Stimulated activated CD8-positive, alpha-beta memory T cell treated with anti-CD3 and anti-CD28 coated beads, Interleukin-15, amount 100 ng/mL, for 24 hours (primary cell): ENCODE results near the gene PLD1.

Source experiments
- DNase-seq: peaks from one replicate; pipeline ENCODE4 v3.0.0-alpha.2; 2020; ENCODE audit warnings: low read depth

Gene PLD1

DNA sequence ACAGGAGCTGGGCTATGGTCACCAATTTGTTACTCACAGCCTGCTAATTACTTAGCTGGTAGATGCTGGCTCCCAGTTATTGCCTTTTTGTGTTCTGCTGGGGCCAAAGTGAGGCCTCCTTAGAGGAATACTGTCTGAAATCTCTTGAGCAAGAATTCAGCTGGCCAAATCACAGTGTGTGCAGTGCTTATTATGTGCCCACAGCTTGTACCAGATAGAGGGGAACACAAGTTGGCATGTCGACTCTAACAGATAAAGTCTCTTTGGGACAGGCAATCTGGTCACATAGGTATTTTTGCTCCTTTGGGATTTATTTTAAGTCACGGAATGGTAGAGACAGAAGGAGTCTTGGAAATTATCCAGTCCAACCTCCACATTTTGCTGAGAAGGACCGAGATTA, 26.6 kb upstream of the PLD1 start:
- no peak for DNase-seq

DNA sequence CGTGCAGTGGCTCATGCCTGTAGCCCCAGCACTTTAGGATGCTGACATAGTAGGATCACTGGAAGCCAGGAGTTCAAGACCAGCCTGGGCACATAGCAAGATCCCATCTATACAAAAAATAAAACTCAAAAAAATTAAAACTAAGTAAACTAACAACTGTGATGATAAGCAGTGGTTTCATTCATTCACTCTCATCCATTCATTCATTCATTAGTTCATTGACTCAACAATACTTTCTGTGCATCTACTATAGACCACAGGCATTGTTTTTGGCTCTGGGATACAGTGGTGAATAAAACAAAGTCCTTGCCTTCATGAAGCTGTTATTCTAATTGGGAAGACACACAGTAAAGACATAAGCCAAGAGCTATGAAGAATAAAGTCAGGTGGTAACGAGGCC, 25.3 kb upstream of the PLD1 start:
- DNase-seq, result no peak

DNA sequence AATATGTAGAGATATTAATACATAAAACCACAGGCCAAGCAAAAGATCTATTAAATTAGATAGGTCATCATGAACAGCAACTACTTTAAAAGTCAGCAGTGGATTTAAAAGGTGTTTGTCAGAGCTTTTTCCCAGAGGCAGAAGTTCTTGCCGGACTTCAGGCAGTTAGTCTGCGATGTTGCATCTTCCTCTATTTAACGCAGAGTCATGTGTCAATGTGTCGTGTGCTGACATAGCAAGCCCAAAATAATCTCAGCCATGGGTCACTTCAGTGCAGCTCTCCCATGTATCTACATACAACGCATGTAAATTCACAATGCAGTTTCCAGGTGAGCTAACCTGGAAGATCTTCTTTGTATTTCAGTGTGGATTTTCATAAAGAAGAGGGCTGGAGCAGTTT, 24.8 kb upstream of the PLD1 start:
- no peak for DNase-seq

DNA sequence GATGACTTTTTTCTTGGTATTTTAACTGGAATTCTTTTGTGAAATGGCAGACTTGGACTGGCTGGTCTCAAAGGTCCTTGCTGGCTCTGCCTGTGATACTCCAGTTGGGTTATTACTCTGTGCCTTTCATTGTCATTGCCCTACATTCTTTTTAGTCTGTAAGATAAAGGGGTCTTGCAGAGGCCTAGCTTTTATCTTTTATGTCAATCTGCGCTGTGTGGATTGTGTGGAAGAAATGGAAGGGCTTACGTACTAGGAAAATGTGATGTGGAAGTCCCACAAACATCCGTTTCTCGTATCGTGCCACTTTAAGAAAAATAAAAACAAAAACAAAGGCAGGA, 24.1 kb upstream of the PLD1 start:
- no peak for DNase-seq

DNA sequence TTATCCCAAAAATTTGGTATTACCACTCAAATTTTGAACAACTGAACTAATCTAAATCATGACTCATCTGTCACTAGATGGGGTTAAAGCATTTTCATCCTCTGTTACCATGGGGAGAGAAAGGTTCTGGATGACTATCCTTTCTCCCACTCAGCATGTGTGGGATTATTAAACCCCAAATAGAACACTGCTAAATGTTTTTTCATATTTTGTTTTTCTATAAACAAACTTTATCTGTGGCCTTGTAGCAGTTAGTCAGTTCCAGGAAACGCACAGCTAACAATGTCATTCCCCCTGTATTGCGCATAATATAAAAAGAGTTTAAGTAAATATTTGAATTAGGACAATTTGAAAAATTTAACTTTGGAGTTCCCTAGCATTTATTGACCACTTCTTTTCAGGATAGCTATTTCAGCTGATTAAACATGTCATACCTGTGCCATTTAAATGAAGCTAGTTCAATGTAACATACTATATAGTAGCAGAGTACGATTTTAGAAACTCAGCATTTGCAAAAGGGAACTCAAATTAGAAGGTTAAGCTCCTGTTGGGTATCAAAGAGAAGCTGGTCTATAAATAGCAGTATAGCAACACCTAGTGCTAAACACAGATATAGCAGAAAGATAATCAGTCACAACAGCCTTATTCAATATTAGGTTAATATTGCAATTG, 23.6 kb upstream of the PLD1 start:
- no peak for DNase-seq

DNA sequence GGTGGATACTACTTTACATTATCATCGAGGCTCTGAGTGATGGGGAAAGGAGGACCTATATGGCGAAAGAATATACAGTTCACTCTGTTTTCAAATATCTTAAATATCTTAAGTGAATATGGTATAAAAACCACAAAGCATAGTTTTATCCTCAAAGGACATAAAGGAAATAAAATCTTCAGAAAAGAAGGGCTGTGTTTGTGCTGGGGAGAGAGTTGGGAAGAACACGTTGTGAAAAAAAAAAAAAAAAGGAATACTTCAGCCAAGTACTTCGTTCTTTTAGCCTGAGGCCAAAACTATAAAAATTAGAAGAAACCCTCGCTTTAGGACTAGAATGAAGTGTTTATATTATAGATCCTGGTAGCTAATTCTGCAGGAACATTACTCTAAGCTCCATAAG, 22.7 kb upstream of the PLD1 start:
- no peak for DNase-seq

DNA sequence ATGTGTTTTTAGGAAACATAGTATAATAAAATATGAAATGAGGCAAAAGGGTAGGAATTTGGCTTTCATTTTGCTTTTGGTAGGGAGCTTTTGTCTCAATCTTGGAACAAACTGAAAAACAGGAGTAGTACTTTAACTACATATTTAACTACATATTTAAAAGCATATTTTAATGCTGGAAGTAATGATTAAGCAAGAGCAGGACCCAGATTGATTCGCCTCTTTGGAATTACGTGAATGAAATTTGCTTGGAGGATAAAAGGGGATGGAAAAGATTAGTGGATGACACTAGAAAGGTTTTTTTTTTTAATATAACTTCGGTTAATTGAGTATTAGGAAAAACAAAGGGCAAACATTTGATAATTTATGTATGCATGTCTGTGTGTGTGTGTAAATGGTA, 21.7 kb upstream of the PLD1 start:
- no peak for DNase-seq

DNA sequence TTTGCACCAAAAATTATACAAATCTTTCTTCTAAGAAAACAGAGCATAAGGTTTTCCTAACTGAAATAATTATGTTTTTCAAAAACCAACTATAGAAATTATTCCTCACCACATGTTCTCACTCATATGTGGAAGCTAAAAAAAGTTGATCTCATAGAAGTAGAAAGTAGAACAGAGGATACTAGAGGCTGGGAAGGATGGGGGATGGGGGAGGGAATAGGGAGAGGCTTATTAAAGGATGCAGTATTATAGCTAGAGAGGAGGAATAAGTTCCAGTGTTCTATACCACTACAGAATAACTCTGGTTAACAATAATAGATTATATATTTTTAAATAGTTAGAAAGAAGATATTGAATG, 20.2 kb upstream of the PLD1 start:
- DNase-seq, result no peak

DNA sequence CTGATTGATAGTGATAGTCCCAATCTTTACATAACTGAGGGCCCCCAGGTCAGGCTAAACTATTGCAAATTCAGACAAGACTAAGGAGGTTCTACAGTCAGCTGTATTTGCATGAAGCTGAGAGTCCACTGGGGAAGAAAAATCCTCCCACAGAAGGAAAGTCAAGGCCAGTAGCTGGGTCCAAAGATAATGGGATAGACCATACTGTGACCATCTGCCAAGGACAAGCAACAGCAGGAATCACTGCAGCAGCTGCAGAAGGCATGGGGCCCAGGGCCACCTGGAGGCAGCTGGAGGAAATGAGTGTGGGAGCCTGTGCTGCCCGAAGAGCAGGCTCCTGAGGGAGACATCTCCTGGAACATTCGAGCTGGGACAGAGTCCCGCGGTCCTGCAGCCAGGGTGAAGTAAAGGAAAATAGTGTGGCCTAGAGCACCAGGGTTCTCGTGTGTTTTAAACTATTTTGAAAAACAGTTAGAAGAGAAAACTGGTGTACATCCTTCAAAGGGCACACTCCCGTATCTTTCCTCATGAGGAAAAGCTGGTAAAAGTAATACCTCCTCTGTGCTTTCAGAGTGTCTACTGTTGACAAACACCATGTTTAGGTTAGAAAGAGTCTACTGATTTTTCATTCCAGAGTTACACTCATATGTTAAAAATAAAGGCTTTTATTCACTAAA, 19.7 kb upstream of the PLD1 start:
- no peak for DNase-seq

DNA sequence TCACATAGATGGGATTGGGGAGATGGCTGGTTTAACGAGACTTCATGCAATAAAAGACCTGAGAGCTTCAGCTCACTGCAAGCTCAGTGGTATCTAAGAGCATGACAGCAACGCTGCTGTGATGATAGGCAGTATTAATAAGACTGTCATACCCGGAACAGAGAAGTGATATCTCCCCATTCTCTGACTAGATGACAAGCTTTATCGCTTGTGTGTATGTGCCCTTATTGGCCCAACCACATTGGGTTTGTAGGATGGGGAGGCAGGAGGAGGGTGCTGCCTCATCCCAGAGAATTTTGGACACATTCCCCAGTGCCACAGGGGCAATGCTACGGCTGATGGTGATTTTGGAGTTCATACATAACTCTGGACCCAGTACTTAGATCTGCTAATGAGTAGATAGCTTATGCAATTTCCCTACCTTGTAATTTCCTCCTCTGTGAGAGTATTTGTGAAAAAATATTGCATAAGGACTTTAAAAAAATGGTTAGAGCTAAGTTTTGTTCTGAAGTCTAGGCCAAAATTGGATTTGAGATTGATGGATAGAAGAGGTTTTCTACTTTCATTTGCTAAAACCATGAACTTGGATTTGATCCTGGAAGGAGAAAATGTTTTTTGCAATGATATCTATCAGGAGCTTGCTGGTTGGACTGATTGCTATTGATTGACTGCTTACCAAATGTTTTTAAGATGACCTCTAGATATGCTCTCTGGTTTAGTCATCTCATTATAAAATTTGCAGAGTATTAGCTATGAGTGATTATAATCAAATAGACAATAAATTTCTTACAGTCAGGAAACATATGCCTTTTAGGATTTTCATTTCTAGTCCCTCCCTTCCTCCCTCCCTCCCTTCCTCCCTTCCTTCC, 18.9 kb upstream of the PLD1 start:
- no peak for DNase-seq

DNA sequence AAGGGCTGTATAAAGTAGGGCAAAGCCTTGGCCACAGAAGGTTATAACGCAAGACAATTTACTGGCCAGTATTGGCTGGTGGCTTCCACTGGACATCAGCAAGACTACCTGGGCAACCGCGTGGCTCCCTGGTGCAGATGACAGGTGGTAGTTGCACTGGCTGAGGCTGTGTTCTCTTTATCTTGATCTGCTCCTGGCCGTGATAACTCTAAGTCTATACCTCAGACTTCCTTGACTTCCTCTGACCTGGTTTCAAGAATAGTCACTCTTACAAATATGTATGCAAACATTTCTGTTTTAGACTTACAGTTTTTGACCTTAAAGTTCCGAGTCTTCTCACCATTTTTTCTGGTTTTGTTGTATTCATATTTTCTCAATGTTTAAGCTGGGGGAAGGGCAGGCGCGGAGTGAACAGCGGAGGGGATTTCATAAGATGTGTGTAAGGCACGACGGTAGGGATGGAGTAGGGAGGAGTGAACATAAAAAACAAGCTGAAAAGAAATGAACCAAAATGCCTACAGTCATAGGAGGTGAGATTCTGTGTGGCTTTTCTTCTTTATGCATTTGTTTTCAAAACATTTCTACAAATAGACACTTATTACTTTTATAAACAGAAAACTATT, 17.7 kb upstream of the PLD1 start:
- no peak for DNase-seq

DNA sequence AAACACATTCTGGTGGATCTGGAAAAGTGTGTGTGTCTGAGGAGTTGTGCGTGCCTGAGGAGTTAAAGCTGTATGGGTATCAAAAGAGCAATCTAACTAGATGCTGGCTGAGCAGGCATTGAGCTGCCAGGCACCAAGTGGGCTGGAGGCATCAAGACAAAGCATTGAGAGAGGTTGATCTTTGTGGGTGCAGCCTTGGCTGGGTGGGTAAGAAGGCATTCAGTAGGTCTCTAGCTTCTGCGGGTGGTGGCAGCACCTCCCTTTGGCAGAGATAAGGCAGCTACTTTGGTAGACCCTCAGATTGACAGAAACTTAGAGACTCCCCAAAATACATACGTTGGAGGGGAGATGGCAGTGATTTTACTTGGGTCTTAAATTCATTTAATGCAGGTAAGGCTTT, 17.1 kb upstream of the PLD1 start:
- no peak for DNase-seq

DNA sequence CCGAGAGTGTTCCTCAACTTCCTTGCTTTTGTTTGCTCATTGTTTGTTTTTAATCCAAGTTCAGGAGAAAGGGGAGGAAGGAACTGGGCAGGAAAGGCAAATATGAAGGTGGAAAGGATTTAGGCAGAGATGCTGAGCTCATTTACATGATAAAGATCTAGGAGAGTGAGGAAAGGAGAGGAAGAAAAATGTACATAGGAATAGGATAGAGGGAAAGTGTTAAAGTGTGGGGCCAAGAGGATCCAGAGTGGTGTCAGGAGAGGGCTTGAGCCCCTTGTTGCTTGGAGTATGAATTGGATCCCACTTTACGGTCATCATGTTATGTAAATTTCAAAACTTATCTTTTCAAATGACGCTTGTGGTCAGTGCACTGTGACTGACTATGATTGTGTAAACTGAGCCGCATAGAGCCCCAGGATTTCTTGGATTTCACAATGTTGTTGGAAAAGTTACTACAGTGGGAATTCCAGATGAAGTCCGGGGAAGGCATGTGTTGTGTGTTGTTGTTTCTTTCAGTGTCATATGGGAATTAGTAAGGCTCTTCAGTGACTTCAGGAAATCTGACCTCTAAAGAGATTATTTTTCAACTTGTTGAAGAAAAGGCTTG, 15.0 kb upstream of the PLD1 start:
- DNase-seq, result no peak

DNA sequence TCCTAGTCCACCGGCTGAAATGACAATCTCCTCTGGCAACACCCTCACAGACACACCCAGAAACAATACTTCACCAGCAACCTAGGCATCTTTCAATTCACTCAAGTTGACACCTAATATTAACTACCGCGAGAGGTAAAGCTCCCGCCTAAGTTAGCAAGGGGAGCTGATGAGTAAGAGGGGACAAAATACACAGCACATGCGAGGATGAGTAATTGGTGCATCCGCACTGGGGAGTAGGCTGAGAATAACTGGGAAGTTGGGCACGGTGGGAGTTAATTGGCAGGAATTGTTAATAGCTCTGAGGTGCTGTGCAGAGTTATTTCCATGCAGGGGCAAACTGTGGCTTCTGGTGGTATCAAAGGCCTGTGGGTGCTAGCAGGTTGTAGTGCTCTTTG, 14.5 kb upstream of the PLD1 start:
- no peak for DNase-seq

DNA sequence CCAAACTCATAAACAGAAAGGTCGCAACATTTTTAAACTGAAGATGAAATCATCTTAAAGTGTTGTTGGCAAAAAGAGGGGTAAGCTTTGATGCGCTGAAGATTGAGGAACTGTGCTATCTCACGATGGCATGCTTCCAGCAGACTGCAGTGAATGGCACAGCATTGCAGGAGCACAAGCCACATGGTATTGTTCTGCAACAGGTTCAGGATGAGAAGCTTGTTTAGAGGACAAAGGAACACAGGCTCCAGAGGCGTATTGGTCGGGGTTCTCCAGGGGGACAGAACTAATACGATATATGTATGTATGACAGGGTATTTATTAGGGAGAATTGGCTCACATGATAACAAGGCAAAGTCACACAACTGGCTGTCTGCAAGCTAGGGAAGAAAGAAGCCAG, 13.8 kb upstream of the PLD1 start:
- DNase-seq, result no peak

DNA sequence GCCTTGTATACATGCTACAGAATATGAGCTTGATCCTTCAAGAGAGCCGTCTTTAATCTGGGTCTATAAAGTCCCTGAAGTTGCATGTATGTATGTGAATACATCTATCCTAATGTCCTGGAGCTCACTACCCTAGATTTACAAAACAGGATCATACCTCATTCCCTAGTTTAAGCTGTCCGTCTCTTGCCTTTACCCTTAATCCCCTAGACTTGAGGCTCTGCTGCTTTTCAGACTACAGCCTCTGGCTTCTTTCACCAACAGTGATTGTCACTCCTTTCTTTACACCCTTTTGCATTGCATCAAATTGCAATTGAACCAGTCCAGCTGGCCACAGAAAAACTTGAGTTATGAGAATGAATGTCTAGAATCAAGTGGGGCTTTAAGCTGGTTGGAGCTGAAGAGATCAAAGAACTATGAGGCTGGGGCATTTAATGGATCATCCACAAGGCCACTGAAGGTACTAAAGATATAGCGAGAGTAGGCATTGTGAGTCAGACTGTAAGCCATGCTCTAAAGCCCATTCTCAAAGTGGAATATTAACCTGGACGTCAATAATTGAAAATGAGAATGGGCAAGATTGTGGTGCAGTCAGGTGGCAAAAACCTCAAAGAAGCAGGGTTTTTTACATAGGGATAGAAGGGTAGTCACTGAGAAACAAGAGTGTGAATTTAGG, 12.3 kb upstream of the PLD1 start:
- no peak for DNase-seq

DNA sequence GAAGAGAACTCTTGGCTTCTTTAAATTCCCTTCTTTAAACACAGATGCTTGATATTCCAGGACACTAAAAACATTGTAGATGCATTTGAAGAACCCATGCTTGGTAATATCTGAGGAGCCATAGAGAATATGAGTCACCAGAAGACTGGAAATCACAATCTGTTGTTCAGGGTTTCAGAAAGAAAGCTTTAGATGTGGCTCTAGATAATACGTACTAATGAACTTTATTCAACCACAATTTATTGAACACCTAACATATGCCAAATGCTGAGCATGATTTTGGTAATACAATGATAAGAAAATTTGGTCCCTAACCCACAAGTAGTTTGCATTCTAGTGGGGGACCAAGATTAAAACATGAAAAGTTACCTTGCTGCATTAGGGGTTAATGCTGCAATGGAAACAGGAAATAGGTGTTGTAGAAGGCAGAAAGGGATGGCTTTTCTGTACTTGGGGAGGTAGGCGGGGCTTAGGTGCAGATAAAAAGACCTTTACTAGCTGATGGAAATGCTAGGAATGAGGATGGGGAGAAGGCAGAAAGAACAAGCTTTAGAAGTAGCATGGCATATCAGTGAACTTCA, 11.6 kb upstream of the PLD1 start:
- no peak for DNase-seq

DNA sequence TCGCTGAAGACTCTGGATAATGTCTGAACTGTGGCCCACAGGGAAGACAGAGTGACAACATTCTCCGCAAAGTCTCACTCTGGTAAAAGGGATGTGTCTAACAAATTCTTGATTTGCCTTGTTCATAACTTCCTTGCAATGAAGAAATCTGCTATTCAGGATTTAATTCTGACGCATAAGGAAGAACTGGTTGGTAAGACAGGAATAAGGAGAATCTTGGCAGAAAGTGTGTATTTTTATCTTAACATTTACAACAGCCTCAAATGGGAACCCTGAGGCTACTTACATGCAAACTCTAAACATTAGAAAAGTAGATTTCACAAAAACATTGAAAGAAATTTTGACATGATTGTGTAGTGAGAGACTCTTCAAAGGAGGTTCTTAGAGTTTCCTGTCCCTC, 10.8 kb upstream of the PLD1 start:
- DNase-seq, result no peak

DNA sequence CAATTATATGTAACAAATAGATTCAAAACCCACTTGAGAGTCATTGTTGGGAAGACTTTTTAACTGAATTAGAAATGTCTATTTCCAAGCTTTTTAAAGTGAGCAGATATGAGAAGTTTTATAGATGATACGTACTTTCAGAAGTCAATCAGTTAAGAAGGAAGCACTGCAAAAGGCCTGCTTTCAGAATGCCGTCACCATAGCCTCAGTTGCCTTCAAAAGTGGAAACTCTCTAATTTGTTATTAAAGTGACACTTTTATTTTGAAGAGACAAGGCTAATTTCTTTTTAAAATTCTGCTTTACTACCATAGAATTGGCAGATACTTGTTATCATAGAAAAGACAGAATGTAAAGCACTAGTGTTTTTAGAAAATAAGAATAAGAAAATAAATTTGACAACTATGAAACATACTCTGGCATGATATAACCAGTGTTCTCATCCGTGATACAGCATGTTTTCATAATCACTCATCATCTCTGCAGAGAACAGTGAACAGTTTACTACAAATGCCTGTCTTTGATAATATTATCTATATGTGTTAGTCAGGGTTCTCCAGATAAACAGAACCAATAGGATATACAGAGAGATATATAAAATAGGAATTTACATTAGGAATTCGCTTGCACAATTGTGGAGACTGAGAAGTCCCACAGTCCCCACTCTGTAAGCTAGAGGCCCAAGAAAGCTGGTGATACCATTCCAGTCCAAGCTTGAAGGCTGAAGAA, 7.0 kb upstream of the PLD1 start:
- no peak for DNase-seq

DNA sequence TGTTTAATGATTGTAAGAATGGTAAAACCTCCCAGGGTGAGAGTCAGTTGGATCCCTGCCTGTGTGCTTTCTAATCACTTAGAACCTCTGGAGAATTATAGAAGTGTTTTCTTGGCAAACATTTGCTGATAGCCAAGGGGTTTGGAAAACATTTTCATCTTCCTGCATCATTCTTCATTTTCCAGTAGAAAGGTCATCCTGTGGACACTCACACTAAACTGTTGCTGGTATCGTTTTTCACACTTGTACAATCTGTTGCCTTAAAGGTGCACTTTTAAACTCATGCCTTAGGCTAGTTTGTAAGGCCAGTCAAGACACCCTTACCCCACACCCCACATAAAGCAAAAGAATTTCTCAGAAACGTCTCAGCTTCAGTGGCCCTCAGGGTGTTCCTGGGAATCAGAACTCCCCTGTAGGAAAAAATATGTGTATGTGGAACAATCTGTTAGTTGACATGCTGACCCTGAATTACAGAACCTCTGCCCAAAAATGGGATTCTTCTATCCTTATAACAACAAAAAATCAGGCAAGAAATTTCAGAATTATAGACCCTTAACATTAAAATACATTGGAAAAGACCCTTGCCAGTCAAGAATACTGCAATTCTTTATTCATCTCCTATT, 5.8 kb upstream of the PLD1 start:
- DNase-seq, result no peak
